Measurements from ENCODE around the gene OSBPL1A. TPM values are rescaled to one million over a fixed set of nuclear protein-coding genes. Genes with fewer than 3 reads are reported as not detected.

The OSBPL1A gene
- total and polyA plus RNA-seq, 3 donors from 2014 or later: 32.0 to 45.0 (median 43.8) TPM

GRCh38 chr18:24248359-24248758 lies 149.3 kb downstream of the OSBPL1A start:
- no peaks in the 10 kb centered on the region for H3K4me1 ChIP-seq
- H3K9me3 ChIP-seq: no peaks in the 10 kb centered on the region
- intact Hi-C loops (cut with DNase I; ENCODE audit: low total_unique reads): no loop called here
- H3K27me3 ChIP-seq: no peaks in the 10 kb centered on the region
- H3K27ac ChIP-seq: no peak overlapping the region
- no peak for DNase-seq
- H3K4me3 ChIP-seq: no peak overlapping the region
- WGBS, 2 donors: 63 to 72% methylated on average over 2 of the region's 2 CpGs
- H3K36me3 ChIP-seq (ENCODE audit: low read depth, missing control alignments): no peaks in the 10 kb centered on the region
- no peak for TF ChIP-seq CTCF (IDR thresholded peaks at IDR 0.05)
- TF ChIP-seq POLR2A (IDR thresholded peaks at IDR 0.05): no peak

- no peaks in the 10 kb centered on the region for H3K27me3 ChIP-seq
- H3K36me3 ChIP-seq (ENCODE audit: low read depth, missing control alignments): no peaks in the 10 kb centered on the region
- WGBS, 2 donors: 92 to 97% methylated on average over 3 of the region's 3 CpGs
- no peak overlapping the region for H3K4me3 ChIP-seq
- H3K4me1 ChIP-seq: no peaks in the 10 kb centered on the region
- no peak overlapping the region for H3K27ac ChIP-seq
- no peak for DNase-seq
- TF ChIP-seq POLR2A (IDR thresholded peaks at IDR 0.05) (no peak), CTCF (IDR thresholded peaks at IDR 0.05) (no peak)
- no peaks in the 10 kb centered on the region for H3K9me3 ChIP-seq
- intact Hi-C loops (cut with DNase I; ENCODE audit: low total_unique reads): no loop called here
Measured at GRCh38 chr18:24246143-24246542, 151.5 kb downstream of the OSBPL1A start.

GRCh38 chr18:24244698-24245097 lies 152.9 kb downstream of the OSBPL1A start:
- Histone ChIP-seq H3K36me3 (ENCODE audit: low read depth, missing control alignments) (no peaks in the 10 kb centered on the region), H3K9me3 (no peaks in the 10 kb centered on the region), H3K4me1 (no peaks in the 10 kb centered on the region), H3K27ac (no peak overlapping the region), H3K27me3 (no peaks in the 10 kb centered on the region), H3K4me3 (no peak overlapping the region)
- TF ChIP-seq POLR2A (IDR thresholded peaks at IDR 0.05) (no peak), CTCF (IDR thresholded peaks at IDR 0.05) (no peak)
- intact Hi-C loops (cut with DNase I; ENCODE audit: low total_unique reads): no loop called here
- WGBS, 2 donors: 95 to 98% methylated on average over 5 of the region's 5 CpGs
- no peak for DNase-seq

GRCh38 chr18:24243677-24244076 lies 153.9 kb downstream of the OSBPL1A start:
- no peak overlapping the region for H3K4me3 ChIP-seq
- no peaks in the 10 kb centered on the region for H3K36me3 ChIP-seq (ENCODE audit: low read depth, missing control alignments)
- WGBS, 2 donors: 74 to 85% methylated on average over 1 of the region's 1 CpG
- no peaks in the 10 kb centered on the region for H3K9me3 ChIP-seq
- no peaks in the 10 kb centered on the region for H3K4me1 ChIP-seq
- no peaks in the 10 kb centered on the region for H3K27me3 ChIP-seq
- no peak overlapping the region for H3K27ac ChIP-seq
- TF ChIP-seq POLR2A (IDR thresholded peaks at IDR 0.05) (no peak), CTCF (IDR thresholded peaks at IDR 0.05) (no peak)
- intact Hi-C loops (cut with DNase I; ENCODE audit: low total_unique reads): no loop called here
- DNase-seq: no peak

GRCh38 chr18:24239341-24239740 lies 158.3 kb downstream of the OSBPL1A start:
- no peaks in the 10 kb centered on the region for H3K27me3 ChIP-seq
- no peak for DNase-seq
- no peak overlapping the region for H3K27ac ChIP-seq
- intact Hi-C loops (cut with DNase I; ENCODE audit: low total_unique reads): no loop called here
- no peak overlapping the region for H3K4me3 ChIP-seq
- no peaks in the 10 kb centered on the region for H3K36me3 ChIP-seq (ENCODE audit: low read depth, missing control alignments)
- WGBS, 2 donors: 68 to 71% methylated on average over 2 of the region's 2 CpGs
- TF ChIP-seq CTCF (IDR thresholded peaks at IDR 0.05) (no peak), POLR2A (IDR thresholded peaks at IDR 0.05) (no peak)
- no peaks in the 10 kb centered on the region for H3K4me1 ChIP-seq
- H3K9me3 ChIP-seq: no peaks in the 10 kb centered on the region
